Embryonic facial prominence (tissue), 1 donor: Measurements from ENCODE around the gene PHPT1.
"Not testable (repeated sequence)": the region's sequence is repeated elsewhere in the genome, so short reads cannot be mapped to it uniquely, and the experiment has no call there.

Experiments
- DNase-seq: peaks from one replicate; pipeline ENCODE4 v3.0.0-alpha.2; 2016; ENCODE audit errors: extremely low spot score

The PHPT1 gene

GRCh38 chr9:136837146-136837855 is 11.9 kb upstream of the PHPT1 start:
- DNase-seq = no peak

- not testable (repeated sequence) for DNase-seq
These were observed 11.3 kb upstream of the PHPT1 start for GRCh38 chr9:136837856-136838277.

DNA sequence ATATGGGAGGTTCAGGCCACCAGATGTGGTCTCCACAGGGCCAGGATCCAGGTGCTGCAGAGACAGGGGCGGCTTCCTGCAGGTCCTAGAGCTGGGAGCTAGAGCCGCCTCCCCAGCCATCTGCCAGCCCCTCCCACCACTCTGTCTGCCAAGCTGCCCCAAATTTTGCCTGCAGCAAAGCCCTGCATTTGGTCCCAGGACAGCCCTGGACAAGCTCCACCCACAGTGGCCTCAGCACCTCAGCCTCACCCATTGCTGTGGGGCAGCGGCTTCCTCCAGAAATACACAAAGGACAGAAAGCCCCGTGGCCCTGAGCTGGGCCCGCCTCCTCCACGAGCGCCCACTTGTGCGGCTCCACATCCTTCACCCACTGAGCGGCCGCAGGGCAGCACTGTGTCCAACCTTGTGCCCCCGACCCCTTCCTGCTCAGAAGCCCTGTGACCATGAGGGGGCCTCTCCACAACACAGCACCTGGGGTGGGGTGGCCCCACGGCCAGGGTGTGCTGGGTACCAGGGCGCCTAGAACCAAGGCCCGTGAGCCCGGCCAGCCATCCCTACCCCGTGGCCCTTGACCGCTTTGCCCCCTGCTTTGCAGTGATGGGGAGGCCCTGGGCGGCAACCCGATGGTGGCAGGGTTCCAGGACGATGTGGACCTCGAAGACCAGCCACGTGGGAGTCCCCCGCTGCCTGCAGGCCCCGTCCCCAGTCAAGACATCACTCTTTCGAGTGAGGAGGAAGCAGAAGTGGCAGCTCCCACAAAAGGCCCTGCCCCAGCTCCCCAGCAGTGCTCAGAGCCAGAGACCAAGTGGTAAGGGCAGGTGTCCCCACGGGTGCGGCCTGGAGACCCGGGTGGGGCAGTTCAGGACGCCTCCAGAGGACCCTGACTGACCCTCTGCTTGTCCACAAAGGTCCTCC is 10.6 kb upstream of the PHPT1 start:
- no peak for DNase-seq

GRCh38 chr9:136839229-136840139 is 9.7 kb upstream of the PHPT1 start:
- DNase-seq = no peak

DNA sequence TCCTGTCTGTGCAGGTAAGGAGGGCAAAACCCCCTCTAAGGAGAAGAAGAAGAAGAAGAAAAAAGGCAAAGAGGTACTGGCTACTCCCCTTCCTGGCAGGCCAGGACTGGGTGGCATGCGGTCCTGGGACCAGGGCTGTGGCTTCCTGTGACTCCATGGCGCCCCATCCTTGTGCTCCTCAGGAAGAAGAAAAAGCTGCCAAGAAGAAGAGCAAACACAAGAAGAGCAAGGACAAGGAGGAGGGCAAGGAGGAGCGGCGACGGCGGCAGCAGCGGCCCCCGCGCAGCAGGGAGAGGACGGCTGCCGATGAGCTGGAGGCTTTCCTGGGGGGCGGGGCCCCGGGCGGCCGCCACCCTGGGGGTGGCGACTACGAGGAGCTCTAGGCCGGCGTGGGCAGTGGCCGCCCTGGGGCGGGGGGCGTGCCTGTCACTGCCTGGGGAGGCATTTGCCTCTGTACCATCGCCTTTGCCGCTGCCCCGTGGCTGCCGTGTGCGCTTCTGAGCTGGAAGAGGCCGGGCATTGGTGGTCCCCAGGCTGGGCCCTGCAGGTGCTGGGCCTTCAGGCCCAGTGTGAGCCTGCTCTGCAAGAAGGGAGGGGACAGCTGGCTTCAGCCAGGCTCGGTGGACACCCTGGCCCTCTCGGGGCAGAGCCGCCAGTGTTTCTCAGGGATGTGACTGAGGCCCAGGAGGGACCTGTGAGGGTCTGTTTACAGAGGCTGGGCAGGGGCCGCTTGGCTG is 8.9 kb upstream of the PHPT1 start:
- DNase-seq = no peak

GRCh38 chr9:136840877-136841645 is 8.1 kb upstream of the PHPT1 start:
- DNase-seq = no peak

GRCh38 chr9:136841646-136842379 is 7.4 kb upstream of the PHPT1 start:
- not testable (repeated sequence) for DNase-seq

- not testable (repeated sequence) for DNase-seq
These were observed 6.7 kb upstream of the PHPT1 start, which contains the start of gene AJM1 for GRCh38 chr9:136842380-136842948. Gene AJM1, plus strand, starts transcription at chr9:136842478. Its CDS starts 1,937 bp downstream, at chr9:136844415.

GRCh38 chr9:136843159-136843800 is 5.9 kb upstream of the PHPT1 start:
- DNase-seq = not testable (repeated sequence)

- DNase-seq = not testable (repeated sequence)
These were observed 5.1 kb upstream of the PHPT1 start for GRCh38 chr9:136843801-136844740.

GRCh38 chr9:136844761-136845464 is 4.3 kb upstream of the PHPT1 start:
- no peak for DNase-seq

DNA sequence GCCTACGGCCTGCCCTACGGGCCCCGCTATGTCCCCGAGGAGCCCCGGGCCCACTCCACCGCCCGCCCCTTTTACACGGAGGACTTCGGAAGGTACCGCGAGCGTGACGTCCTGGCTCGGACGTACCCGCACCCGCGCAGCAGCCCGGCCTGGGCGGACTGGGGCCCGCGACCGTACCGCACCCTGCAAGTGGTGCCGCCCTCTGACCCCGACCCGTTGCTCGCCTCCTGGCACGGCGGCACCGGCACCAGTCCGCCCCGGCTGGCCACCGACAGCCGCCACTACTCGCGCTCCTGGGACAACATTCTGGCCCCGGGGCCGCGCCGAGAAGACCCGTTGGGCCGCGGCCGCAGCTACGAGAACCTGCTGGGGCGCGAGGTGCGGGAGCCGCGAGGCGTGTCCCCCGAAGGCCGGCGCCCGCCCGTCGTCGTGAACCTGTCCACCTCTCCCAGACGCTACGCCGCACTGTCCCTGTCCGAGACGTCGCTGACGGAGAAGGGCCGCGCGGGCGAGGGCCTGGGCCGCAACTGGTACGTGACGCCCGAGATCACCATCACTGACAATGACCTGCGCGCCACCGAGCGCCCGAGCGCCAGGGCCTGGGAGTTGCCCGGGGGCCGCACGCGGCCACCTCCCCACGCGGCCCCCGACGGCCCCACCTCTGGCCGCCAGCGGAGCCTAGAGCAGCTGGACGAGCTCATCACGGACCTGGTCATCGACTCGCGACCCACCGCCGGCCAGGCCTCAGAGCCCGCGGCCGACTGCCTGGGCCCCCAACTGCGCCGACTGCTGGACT is 3.5 kb upstream of the PHPT1 start:
- DNase-seq = no peak

- no peak for DNase-seq
These were observed 2.7 kb upstream of the PHPT1 start for GRCh38 chr9:136846376-136847087.

- no peak for DNase-seq
These were observed 2.0 kb upstream of the PHPT1 start for GRCh38 chr9:136847088-136847825.
